Fibroblast of mammary gland (primary cell): ENCODE measurements around the gene TESPA1.

Experiments
- DNase-seq: peaks from one replicate; pipeline ENCODE4 v3.0.0-alpha.2; 2010; ENCODE audit warnings: low read depth
- H3K4me3 ChIP-seq: 2 replicates; pipeline ENCODE4 v1.5.1; 2011; ENCODE audit warnings: low read depth, mild to moderate bottlenecking, low read length, moderate library complexity; ENCODE audit not compliant: control insufficient read depth
- CTCF ChIP-seq: conservative IDR thresholded peaks from 2 replicates; pipeline ENCODE4 v1.5.1; 2011; ENCODE audit warnings: low read depth, low read length, inconsistent platforms; ENCODE audit not compliant: control insufficient read depth, insufficient read depth

Gene TESPA1

GRCh38 chr12:55008944-55009585 lies 24.5 kb upstream of the TESPA1 start:
- DNase-seq, result no peak
- no peak for TF ChIP-seq CTCF
- H3K4me3 ChIP-seq, result no peak overlapping the region

GRCh38 chr12:55002355-55002754 lies 17.8 kb upstream of the TESPA1 start:
- DNase-seq, result no peak
- no peak for TF ChIP-seq CTCF
- H3K4me3 ChIP-seq, result no peak overlapping the region

- H3K4me3 ChIP-seq, result no peak overlapping the region
- DNase-seq, result no peak
- TF ChIP-seq CTCF, result no peak
These were observed 16.8 kb upstream of the TESPA1 start for GRCh38 chr12:55001198-55001868.

- DNase-seq, result no peak
- no peak overlapping the region for H3K4me3 ChIP-seq
- TF ChIP-seq CTCF, result no peak
These were observed 14.5 kb upstream of the TESPA1 start for GRCh38 chr12:54998958-54999510.

GRCh38 chr12:54997929-54998522 lies 13.5 kb upstream of the TESPA1 start:
- DNase-seq, result no peak
- no peak overlapping the region for H3K4me3 ChIP-seq
- no peak for TF ChIP-seq CTCF

- no peak for TF ChIP-seq CTCF
- no peak for DNase-seq
These were observed 11.6 kb upstream of the TESPA1 start for GRCh38 chr12:54996205-54996604.

More at GRCh38 chr12:54996205-54996604, 11.6 kb upstream of the TESPA1 start:
- H3K4me3 ChIP-seq, result no peak overlapping the region
